CD4-positive, alpha-beta T cell treated with Interferon gamma for 1 hour (primary cell): ENCODE results near the gene UGT1A9.
"Not testable (repeated sequence)": the region's sequence is repeated elsewhere in the genome, so short reads cannot be mapped to it uniquely, and the experiment has no call there.

Experiments
- DNase-seq: peaks from one replicate; pipeline ENCODE4 v3.0.0-alpha.2; 2020

UGT1A9 gene

GRCh38 chr2:233681521-233682099 lies 9.9 kb downstream of the UGT1A9 start, which contains the start of gene UGT1A7:
UGT1A7 (plus strand) TSS chr2:233681901; CDS start chr2:233681938, 37 bp downstream.
- DNase-seq, result no peak

- DNase-seq, result no peak
These were observed 12.9 kb downstream of the UGT1A9 start for GRCh38 chr2:233684640-233685039.

- no peak for DNase-seq
These were observed 15.2 kb downstream of the UGT1A9 start for GRCh38 chr2:233686928-233687327.

GRCh38 chr2:233688341-233688740 lies 16.6 kb downstream of the UGT1A9 start:
- no peak for DNase-seq

GRCh38 chr2:233689031-233689430 lies 17.3 kb downstream of the UGT1A9 start:
- DNase-seq, result no peak

- no peak for DNase-seq
These were observed 17.8 kb downstream of the UGT1A9 start for GRCh38 chr2:233689501-233689900.

GRCh38 chr2:233690444-233690843 lies 18.7 kb downstream of the UGT1A9 start:
- no peak for DNase-seq

GRCh38 chr2:233691443-233692433 lies 20.0 kb downstream of the UGT1A9 start:
- no peak for DNase-seq

GRCh38 chr2:233692648-233693047 lies 20.9 kb downstream of the UGT1A9 start, which contains the start of gene UGT1A6:
UGT1A6 (plus strand) TSS chr2:233692890; CDS start chr2:233693005, 115 bp downstream.
- no peak for DNase-seq

GRCh38 chr2:233693963-233694362 lies 22.3 kb downstream of the UGT1A9 start:
- no peak for DNase-seq

GRCh38 chr2:233698740-233699139 lies 27.0 kb downstream of the UGT1A9 start:
- DNase-seq, result no peak

GRCh38 chr2:233699424-233700027 lies 27.8 kb downstream of the UGT1A9 start:
- DNase-seq, result no peak

- no peak for DNase-seq
These were observed 28.4 kb downstream of the UGT1A9 start for GRCh38 chr2:233700028-233700635.

- DNase-seq, result not testable (repeated sequence)
These were observed 29.1 kb downstream of the UGT1A9 start for GRCh38 chr2:233700842-233701241.

GRCh38 chr2:233702238-233702637 lies 30.5 kb downstream of the UGT1A9 start:
- no peak for DNase-seq

GRCh38 chr2:233705911-233706506 lies 34.3 kb downstream of the UGT1A9 start:
- no peak for DNase-seq

- DNase-seq, result no peak
These were observed 35.0 kb downstream of the UGT1A9 start for GRCh38 chr2:233706720-233707119.

GRCh38 chr2:233707940-233708644 lies 36.4 kb downstream of the UGT1A9 start:
- DNase-seq, result no peak

- no peak for DNase-seq
These were observed 37.2 kb downstream of the UGT1A9 start for GRCh38 chr2:233708942-233709341.

GRCh38 chr2:233711312-233712008 lies 39.8 kb downstream of the UGT1A9 start:
- peak; percentile 50 for DNase-seq

GRCh38 chr2:233712611-233713261 lies 41.0 kb downstream of the UGT1A9 start, which contains the start of gene UGT1A5:
UGT1A5 (plus strand) TSS chr2:233712907; CDS start chr2:233712992, 85 bp downstream.
- DNase-seq, result no peak
